Measurements from ENCODE around the gene ARHGEF12.

Gene ARHGEF12, protein sequence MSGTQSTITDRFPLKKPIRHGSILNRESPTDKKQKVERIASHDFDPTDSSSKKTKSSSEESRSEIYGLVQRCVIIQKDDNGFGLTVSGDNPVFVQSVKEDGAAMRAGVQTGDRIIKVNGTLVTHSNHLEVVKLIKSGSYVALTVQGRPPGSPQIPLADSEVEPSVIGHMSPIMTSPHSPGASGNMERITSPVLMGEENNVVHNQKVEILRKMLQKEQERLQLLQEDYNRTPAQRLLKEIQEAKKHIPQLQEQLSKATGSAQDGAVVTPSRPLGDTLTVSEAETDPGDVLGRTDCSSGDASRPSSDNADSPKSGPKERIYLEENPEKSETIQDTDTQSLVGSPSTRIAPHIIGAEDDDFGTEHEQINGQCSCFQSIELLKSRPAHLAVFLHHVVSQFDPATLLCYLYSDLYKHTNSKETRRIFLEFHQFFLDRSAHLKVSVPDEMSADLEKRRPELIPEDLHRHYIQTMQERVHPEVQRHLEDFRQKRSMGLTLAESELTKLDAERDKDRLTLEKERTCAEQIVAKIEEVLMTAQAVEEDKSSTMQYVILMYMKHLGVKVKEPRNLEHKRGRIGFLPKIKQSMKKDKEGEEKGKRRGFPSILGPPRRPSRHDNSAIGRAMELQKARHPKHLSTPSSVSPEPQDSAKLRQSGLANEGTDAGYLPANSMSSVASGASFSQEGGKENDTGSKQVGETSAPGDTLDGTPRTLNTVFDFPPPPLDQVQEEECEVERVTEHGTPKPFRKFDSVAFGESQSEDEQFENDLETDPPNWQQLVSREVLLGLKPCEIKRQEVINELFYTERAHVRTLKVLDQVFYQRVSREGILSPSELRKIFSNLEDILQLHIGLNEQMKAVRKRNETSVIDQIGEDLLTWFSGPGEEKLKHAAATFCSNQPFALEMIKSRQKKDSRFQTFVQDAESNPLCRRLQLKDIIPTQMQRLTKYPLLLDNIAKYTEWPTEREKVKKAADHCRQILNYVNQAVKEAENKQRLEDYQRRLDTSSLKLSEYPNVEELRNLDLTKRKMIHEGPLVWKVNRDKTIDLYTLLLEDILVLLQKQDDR (N-terminal part only)

DNA sequence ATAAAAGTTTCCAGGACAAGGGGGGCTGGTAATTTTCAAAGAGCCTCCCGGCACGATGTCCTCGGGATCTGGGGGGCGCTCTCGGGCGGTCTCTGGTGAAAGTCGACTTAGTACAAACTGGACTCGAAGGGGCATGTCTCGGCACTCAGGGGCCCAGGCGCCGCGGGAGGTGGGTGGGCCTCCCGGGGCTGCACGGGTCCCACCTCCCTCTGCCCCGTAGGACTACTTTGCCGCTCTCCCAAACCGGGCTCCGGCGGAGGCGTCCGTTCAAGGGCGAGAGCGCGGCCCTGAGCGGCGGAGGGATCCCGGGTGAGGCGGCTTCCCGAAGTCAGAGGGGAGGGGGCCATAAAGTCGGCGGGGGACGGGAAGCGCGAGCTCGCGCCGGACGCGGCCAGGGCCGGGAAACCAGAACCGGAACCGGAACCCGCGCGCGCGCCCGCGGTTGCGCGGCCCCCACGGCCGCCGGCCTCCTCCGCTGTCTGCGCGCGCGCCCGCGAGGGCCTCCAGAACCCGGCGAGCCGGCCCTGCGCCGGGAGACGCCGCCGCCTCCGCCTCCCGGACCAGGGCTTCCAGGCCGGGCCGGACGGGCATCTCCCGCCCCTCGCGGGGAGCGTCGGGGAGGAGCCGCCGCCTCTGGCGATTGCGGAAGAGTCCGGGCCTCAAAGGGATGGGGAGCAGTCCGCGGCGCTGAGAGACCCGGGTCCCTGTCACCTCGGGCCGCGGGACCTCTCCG lies at the start of gene ARHGEF12:
ARHGEF12 (plus strand) TSS at position 506 of the 733 bp plus-strand sequence. CDS start 831 bp downstream, outside the sequence.
- in situ Hi-C loops (cut with MboI; ENCODE audit: low sequenced_read_pairs): no loop called here

DNA sequence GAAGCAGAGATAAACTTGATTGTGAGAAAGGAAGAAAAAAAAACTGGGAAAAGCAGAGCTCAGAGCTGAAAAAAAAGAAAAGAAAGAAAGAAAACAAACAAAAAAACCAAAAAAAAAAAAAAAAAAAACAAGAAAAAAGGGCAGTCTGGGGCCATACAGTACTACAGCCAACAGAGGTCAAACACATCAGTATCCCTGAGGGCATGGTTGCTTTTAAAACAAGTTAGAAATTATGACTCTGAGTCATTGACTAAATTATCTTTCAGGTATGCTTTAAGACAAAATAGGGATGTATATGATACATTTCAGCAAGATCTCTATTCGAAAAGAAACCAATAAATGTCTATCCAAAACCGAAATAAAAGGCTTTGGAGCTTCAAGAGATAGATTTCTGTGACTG lies 48.2 kb upstream of the ARHGEF12 start:
- in situ Hi-C loops (cut with MboI; ENCODE audit: low sequenced_read_pairs): no loop called here

DNA sequence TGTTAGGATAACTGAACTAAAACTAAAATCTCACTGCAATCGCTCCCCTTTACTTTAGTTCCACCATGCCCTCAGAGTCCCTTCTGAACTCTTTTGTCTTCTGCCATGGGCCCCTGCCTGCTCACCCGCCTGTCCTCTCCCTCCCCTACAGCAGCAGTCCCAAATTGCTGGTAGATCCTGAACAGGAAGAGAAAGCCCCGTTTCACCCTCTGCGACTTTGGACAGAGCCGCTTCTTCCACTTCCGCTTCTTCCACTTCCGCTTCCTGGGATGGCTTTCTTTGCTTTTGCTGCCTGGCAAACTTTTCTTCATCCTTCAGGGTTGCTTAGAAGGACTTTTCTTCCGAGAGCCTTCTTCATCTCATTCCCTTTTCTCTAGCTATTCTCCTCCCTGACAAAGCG lies 46.8 kb upstream of the ARHGEF12 start:
- in situ Hi-C loops (cut with MboI; ENCODE audit: low sequenced_read_pairs): no loop called here

DNA sequence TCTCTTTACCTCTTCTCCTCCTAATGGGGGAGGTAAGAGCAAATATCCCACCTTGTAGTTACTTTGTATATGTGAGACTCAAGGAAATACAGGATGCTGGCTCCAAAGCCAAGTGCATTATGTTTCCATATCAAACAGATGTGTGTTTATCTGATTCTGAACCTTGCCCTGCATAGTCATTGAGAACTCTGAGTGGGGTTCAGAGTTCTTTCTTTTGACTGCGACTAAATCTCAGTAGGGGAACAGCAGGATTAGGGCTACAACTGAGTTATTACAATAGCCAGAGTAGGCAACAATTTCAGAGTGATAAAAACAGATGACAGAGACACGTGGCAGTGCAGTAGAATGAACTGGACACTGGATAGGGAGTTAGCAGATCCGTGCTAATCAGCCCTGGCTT lies 45.3 kb upstream of the ARHGEF12 start:
- in situ Hi-C loops (cut with MboI; ENCODE audit: low sequenced_read_pairs): no loop called here

DNA sequence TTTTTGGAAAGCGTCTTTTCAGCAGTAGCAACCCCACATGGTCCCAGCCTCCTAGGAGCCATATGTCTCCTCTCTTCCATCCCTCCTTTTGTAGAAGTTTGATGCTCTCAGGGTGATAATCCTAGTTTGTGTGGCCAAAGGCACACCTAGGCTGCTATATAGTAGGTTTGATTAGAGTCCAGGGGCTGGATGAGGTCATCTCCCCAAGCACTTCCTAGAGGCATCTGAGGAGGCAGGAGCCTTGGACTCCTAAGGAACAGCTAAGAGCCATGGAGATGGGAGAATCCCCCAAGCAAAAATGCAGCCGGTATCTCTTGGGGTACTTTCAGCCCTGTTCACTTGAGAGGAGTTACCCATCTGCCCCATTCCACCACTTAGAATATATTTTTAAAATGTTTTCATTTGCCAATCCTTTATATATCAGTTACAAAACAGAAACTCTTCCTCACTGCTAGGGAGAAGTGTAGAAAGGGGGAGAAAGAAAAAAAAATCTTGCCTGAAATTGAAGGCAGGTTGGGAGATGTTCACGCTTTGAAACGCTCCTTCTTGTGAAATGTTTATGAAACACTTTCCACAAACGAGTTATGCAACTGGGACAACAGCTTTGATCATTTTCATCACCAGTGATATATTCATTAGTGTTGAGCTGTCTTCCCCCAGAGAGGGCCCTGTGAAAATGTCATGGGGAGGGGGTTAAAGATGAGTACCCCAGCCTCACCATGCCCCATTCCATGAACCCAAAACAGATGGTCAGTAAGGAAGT lies 43.0 kb upstream of the ARHGEF12 start:
- in situ Hi-C loops (cut with MboI; ENCODE audit: low sequenced_read_pairs): no loop called here

DNA sequence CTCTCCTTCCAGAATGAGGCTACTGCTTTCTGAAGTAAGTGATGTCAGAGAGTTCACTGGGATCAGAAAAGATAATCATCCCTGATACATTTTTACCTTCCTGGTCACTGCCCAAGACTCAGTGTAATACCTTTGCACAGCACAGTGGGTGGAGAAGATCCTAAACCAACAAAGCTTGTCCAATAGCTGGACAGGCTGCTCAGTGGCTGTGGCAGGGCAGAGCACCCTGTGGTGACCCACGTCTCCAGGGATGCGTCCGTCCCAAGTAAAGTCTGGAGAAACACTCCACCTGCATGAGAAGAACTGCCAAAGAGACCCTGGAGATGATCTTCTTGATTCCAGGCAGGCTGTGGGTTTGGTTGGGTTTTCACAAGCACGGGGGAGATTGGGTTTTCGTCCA lies 42.1 kb upstream of the ARHGEF12 start:
- in situ Hi-C loops (cut with MboI; ENCODE audit: low sequenced_read_pairs): no loop called here

DNA sequence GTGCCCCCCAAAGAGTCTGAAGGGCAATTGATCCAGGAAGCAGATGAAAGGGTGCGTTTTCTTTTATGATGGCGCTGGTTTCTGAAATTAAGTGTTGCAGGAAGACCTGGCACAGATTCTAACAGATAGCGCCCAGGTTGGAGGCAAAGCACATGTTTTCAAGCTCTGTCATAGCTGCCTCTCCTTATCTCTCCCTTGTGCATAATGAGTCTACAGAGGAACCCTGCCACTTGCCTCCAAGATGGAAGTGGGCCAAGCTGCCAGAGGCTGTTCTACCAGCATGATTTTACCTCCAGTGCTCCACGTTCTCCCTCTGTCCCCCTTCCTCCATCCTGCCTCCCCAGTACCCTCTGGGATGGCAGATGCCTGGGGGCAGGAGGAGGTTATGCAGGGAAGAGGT lies 41.1 kb upstream of the ARHGEF12 start:
- in situ Hi-C loops (cut with MboI; ENCODE audit: low sequenced_read_pairs): loop anchor here (5.0 kb wide), 1 partner anchor 123 kb away; no protein-coding TSS in a partner anchor

DNA sequence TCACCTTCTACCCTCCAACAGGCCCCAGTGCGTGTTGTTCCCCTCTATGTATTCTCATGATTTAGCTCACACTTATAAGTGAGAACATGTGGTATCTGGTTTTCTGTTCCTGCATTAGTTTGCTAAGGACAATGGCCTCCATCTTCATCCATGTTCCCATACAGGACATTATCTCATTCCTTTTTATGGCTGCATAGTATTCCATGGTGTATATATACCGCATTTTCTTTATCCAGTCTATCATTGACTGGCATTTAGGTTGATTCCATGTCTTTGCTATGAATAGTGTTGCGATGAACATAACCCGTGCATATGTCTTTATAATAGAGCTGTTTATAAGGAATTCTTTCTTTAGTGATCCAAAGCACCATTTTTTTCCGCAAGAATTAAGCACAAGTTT lies 39.7 kb upstream of the ARHGEF12 start:
- in situ Hi-C loops (cut with MboI; ENCODE audit: low sequenced_read_pairs): loop anchor here (5.0 kb wide), 1 partner anchor 124 kb away; no protein-coding TSS in a partner anchor

DNA sequence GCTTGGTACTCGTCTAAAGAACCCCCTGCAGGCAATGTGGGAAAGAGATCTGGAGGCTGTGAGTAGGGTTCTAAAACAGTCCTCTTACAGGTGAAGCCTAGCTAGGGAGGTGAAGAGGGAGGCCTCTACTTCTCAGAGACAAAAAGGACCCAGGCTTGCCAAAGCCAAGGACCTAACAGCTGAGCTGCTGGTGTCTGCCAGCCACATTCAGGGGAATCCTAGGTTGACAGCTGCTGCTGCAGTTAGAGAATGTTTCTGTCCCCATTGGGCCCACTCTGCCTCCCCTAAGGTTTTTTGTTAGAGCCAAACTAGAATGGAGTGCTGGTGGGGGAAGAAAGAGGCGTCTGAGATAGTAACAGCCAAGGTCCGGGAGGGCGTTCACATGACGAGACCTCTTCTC lies 37.8 kb upstream of the ARHGEF12 start:
- in situ Hi-C loops (cut with MboI; ENCODE audit: low sequenced_read_pairs): loop anchor here (5.0 kb wide), 1 partner anchor 126 kb away; no protein-coding TSS in a partner anchor

DNA sequence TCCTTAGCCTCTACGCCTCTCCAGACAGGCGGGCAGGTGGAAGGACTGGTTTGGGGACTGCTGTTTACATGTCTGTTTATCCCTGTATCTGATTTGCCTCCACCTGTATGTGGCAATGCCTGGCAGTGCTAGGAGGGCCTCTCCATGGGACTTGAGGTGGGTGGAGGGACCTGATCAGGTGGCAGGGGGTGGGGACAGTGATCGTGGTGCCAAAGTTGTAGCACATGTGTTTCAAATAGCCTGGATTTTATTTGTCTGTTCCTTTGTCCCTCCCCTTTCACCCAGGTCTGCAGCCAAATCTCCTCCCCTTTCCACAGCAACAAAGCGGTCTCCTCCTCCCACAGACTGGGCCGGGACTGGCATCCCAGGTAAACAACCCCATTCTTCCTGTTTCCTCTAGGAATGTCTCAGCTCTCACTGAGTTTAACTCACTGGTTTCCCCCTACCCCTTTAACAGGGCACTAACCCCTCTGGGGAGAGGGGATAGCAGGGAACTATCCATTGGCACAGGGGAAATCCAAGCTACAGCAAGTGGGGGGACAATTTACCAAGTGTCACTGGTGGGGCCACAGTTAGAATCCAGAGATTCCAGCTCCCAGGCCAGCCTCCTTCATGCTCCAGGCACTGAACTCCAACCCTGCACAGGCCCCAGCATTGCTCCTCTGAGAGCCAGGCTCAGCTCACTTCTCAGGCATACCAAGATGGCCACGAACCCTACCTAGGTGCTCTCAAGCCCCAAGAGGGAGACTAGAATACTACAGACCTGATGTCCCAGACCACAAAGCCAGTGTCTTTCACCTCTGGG lies 34.0 kb upstream of the ARHGEF12 start:
- in situ Hi-C loops (cut with MboI; ENCODE audit: low sequenced_read_pairs): no loop called here

DNA sequence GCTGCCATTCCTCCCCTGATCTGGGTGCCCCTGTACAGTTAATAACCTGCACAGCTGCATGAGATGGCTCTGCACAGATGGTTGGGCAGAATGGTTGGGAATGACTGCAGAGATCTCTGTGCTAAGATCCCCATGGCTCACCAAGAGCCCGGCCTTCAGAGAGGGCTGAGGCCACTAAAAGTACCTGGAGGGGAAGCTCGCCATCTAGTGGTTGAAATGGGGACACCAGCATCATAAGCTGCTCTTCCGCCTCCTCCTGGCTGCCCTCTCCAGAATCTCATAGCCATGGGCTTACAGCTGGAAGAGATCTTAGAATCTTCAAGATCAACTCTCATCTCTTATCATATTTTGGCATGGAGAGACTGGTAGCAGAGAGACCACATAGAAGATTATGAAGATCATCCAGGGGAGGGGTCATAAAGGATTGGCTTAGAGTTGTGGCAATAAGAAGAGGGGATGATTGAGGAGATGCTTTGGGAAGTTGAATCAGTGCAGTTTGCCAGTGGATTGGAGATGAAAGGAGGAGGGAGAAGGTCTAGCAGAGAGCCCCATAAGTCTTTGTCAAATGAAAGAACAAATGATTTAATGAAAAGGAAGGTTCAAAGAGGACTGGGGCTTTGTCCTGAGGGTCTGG lies 33.1 kb upstream of the ARHGEF12 start:
- in situ Hi-C loops (cut with MboI; ENCODE audit: low sequenced_read_pairs): no loop called here

DNA sequence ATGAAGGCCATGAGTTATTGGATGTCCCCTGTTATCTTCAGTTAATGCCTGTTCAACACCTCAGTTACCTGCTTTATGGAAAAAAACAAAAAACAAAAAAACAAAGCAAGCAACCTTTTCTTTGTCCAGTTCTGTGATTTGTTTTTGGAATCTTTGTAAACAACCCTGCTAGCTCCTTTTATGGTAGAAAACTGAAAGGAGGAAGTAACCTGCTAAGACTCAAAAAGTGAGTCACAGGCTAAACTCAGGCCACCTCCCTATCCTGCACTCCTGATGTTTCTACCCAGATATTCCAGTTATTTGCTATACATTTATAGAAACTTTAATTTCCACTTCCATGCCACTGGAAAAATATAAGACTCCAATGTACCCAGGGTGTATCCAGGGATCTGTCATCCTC lies 31.7 kb upstream of the ARHGEF12 start:
- in situ Hi-C loops (cut with MboI; ENCODE audit: low sequenced_read_pairs): no loop called here

DNA sequence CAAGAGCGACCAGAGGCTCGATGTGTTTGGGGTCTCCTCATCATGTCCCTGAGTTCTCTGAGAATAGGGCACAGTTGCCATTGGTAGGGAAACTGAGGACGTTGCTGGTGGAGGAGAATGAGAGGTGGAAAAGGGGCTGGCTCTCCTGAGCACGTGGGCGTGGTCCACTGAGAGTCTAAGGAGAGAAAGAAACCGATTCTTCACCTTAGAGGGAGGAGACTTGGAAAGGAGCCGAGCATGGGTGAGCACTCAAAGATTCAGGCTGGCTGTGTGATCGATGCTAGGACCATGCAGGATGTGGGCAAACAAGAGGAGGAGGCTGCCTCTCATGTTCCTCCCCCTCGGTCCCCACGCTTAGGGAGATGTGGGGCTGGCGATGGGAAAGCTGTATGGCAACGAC lies 30.9 kb upstream of the ARHGEF12 start:
- in situ Hi-C loops (cut with MboI; ENCODE audit: low sequenced_read_pairs): no loop called here

DNA sequence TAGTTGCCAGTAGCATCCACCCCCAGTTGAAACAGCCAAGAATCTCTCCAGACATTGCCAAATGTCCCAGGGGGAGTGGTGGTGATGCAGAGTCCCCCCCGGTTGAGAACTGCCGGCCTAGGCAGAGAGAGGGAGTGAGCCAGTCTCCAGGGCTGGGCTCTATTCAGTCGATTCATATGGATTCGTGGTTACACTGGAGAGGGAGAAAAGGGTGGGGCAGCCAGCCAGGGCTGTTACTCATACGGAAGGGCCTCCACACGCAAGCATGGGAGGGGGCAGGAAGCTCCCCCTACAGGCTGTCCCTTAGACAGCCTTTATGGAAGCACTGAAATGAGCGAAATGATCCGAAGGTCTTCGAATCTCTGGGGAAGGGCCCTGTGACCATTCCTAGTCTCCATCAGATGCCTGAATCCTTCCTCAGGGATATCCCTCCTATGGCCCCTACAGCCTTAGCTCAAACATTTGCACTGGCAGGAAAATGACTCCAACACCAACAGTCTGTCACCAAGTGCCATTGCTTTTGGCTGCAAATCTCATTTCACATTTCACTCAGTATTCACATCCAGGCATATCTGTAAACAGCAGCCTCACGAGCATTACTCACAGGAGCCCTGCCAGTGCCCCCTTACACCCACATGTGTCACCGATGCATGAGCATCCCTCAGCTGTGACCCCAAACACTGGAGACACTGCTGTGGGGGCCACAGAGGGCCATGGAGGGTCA lies 29.5 kb upstream of the ARHGEF12 start:
- in situ Hi-C loops (cut with MboI; ENCODE audit: low sequenced_read_pairs): no loop called here

DNA sequence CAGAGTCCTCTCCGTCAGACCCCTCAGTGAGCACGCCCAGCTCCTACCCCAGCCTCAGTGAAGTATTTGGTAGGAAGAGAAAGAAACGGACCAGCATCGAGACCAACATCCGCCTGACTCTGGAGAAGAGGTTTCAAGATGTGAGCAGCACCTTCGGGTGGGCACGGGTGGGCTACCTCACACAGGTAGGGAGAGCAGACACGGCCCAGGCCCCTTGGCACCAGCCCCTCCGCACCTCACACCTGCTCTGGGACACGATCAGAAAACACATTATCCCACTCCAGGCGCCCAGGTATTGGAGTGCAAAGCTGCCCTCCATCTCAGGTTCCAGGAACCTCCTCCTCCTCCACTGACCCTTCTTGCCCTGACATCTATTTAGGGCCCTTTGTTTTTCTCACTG lies 28.7 kb upstream of the ARHGEF12 start:
- in situ Hi-C loops (cut with MboI; ENCODE audit: low sequenced_read_pairs): no loop called here

DNA sequence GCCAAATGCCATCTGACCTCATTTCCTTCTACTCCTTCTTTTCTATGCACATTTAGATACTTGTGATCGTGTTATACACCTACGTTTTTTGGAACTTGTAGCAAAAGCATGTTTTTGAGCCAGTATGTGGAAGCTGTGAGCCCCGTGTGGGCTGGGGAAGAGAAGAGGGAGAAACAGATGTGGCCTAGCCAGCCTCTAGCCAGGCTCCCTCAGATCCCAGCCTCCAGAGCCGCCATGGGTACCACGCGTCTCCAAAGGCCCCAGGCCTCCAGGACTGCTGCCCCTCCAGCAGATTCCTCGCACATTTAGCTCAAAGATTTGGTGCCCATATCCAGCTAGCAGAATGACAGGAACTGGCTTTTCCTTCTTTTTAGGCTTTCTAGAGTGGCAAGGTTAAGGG lies 28.1 kb upstream of the ARHGEF12 start:
- in situ Hi-C loops (cut with MboI; ENCODE audit: low sequenced_read_pairs): no loop called here

DNA sequence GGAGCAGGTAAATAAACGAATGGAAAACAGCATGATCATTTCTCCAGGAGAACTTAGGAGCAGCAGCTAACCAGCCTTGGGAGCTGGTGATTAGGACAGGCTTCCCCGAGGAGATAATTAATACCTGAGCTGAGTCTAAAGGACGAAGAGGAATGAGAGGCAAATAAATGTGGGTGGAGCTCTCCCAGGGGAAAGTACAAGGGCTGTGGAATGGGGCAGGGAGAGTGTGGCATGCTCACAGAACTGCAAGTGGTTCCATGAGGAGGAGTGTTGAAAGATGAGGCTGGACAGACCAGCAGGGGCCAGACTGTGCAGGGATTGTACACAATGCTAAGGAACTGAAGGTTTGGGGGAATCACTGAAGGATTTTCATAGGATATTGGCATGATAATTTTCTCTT lies 25.3 kb upstream of the ARHGEF12 start:
- in situ Hi-C loops (cut with MboI; ENCODE audit: low sequenced_read_pairs): no loop called here

DNA sequence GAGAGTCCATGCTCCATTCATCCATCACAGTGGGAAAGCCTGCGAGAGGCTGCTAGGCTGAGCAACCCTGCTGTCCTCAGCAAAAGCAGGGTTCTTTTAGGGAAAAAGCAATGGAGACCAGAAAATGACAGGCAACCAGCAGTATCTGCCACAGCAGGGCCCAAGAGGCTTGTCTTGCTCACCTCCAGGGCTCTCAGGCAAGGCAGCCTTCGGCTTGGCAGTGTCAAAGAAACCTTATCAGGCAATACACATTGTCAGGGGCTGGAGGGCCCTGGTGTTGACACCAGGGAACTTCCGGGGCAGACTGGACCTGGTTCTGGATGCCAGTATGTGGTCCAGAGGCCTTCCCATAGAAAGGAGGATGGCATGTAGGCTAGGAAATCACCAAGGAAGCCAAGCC lies 21.4 kb upstream of the ARHGEF12 start:
- in situ Hi-C loops (cut with MboI; ENCODE audit: low sequenced_read_pairs): no loop called here

Measured in HL-60/S4 (cell line).